K562 (cell line): ENCODE measurements around the gene SIGLEC5.

ENCODE experiments used
- CTCF ChIP-seq, 3 experiments: IDR thresholded peaks in 2 of 3; conservative IDR thresholded peaks in 1 of 3; 2 replicates each; pipeline ENCODE4 v1.5.1; 2011 to 2012; ENCODE audit warnings: low read length in 3 of 3, mild to moderate bottlenecking in 3 of 3, control low read depth in 2 of 3, improper control_type of control experiment in 1 of 3, inconsistent platforms in 1 of 3, low read depth in 1 of 3, mixed read lengths in 1 of 3, moderate library complexity in 1 of 3; ENCODE audit not compliant: insufficient read depth in 2 of 3
- E2F4 ChIP-seq: sonication (generic); formaldehyde crosslinking; IDR thresholded peaks from 2 replicates; pipeline ENCODE4 v1.8.0; 2022; ENCODE audit warnings: mild to moderate bottlenecking, low read depth, missing genetic modification reagents
- EGR1 ChIP-seq: fragments of 450-650 bp; conservative IDR thresholded peaks from 2 replicates; pipeline ENCODE4 v1.6.1; 2017; ENCODE audit warnings: mild to moderate bottlenecking
- MAFF ChIP-seq: IDR thresholded peaks from 2 replicates; pipeline ENCODE4 v1.6.1; 2012; ENCODE audit warnings: low read length, improper control_type of control experiment
- SPI1 ChIP-seq: IDR thresholded peaks from 2 replicates; pipeline ENCODE4 v1.6.1; 2011; ENCODE audit warnings: low read depth, low read length, control low read depth, borderline replicate concordance
- ZNF184 ChIP-seq: sonication (generic); formaldehyde crosslinking; IDR thresholded peaks from 2 replicates; pipeline ENCODE4 v1.5.0; 2020; ENCODE audit warnings: missing genetic modification reagents
- ZNF766 ChIP-seq: fragments of 200-800 bp; sonication (Bioruptor generic); conservative IDR thresholded peaks from 2 replicates; pipeline ENCODE4 v1.6.1; 2016; ENCODE audit warnings: missing genetic modification characterization, missing compliant biosample characterization

- TF ChIP-seq ZNF184 (CRISPR knock-in tag): no peak
- TF ChIP-seq ZNF766 (CRISPR knock-in tag): no peak
- no peak for TF ChIP-seq CTCF (IDR thresholded peaks at IDR 0.05 in 2 of 3, conservative IDR thresholded peaks at IDR 0.05 in 1 of 3; ENCODE audit: insufficient read depth in 2 of 3, low read depth in 1 of 3, low read length in 3 of 3)
- TF ChIP-seq MAFF: no peak
- TF ChIP-seq SPI1: no peak
- no peak for TF ChIP-seq E2F4
- no peak for TF ChIP-seq EGR1
Observed at GRCh38 chr19:51590441-51590840, 39.8 kb downstream of the SIGLEC5 start.
